IMR-90 (cell line): ENCODE data around the gene DLK2. TPM values are rescaled to one million over a fixed set of nuclear protein-coding genes. Genes with fewer than 3 reads are reported as not detected.

Experiments
- ATAC-seq: fragments of 200-7000 bp; cut with Tn5 transposase; 2 replicates; pipeline ENCODE4 v1.9.1; 2020; ENCODE audit warnings: low read depth, mild to moderate bottlenecking, moderate library complexity
- BruUV-seq: library from RNA; stranded (reverse); fragments of 400-500 nt; replicated peaks from 2 replicates; lab custom pipeline; 2021; lab: Mats Ljungman, UMichigan
- CTCF ChIA-PET: fragments of 300-600 bp; formaldehyde crosslinking; extraction: SDS; loops from one replicate; lab custom pipeline; 2021; ENCODE audit warnings: antibody characterized with exemption; lab: Yijun Ruan, JAX
- POLR2A ChIA-PET: fragments of 300-600 bp; sonication (Branson Sonifier 250); formaldehyde crosslinking; loops from one replicate; lab custom pipeline; 2022; ENCODE audit warnings: antibody characterized with exemption; ENCODE audit not compliant: unreplicated experiment; lab: Charles Lee
- DNase-seq: peaks from one replicate; pipeline ENCODE4 v3.0.0; 2013
- H2AFZ ChIP-seq: replicated peaks from 2 replicates; pipeline ENCODE3; 2013; ENCODE audit warnings: low read length, mild to moderate bottlenecking; ENCODE audit not compliant: poor library complexity
- H2AK5ac ChIP-seq: 2 replicates; pipeline ENCODE4 v1.6.1; 2013; ENCODE audit warnings: low read depth, low read length, inconsistent platforms
- H2AK9ac ChIP-seq: replicated peaks from 2 replicates; pipeline ENCODE3; 2013; ENCODE audit warnings: mild to moderate bottlenecking, low read depth, low read length, moderate library complexity; ENCODE audit not compliant: poor library complexity
- H2BK120ac ChIP-seq: 2 replicates; pipeline ENCODE4 v1.6.1; 2013; ENCODE audit warnings: low read depth, low read length, inconsistent platforms
- H2BK15ac ChIP-seq: 3 replicates; pipeline ENCODE4 v1.6.1; 2013; ENCODE audit warnings: low read depth, low read length, inconsistent platforms
- H2BK20ac ChIP-seq: 2 replicates; pipeline ENCODE4 v1.6.1; 2013; ENCODE audit warnings: low read depth, mild to moderate bottlenecking, inconsistent platforms, low read length, moderate library complexity
- H2BK5ac ChIP-seq: 2 replicates; pipeline ENCODE4 v1.6.1; 2013; ENCODE audit warnings: mild to moderate bottlenecking, low read depth, low read length, inconsistent platforms; ENCODE audit not compliant: poor library complexity, severe bottlenecking
- H3K14ac ChIP-seq: replicated peaks from 2 replicates; pipeline ENCODE4 v1.6.1; 2013; ENCODE audit warnings: low read depth, low read length, inconsistent platforms
- H3K18ac ChIP-seq: 2 replicates; pipeline ENCODE4 v1.6.1; 2013; ENCODE audit warnings: low read depth, low read length, control low read depth
- H3K23ac ChIP-seq: 2 replicates; pipeline ENCODE4 v1.6.1; 2013; ENCODE audit warnings: low read depth, low read length, inconsistent platforms
- H3K27ac ChIP-seq: 2 replicates; pipeline ENCODE4 v1.5.1; 2013; ENCODE audit warnings: mild to moderate bottlenecking, control low read depth, low read length; ENCODE audit not compliant: insufficient read depth
- H3K27me3 ChIP-seq: 2 replicates; pipeline ENCODE4 v1.6.1; 2013; ENCODE audit warnings: low read length; ENCODE audit not compliant: control insufficient read depth, insufficient read depth
- H3K36me3 ChIP-seq: 2 replicates; pipeline ENCODE4 v1.6.1; 2013; ENCODE audit warnings: low read length, mixed read lengths; ENCODE audit not compliant: control insufficient read depth, insufficient read depth
- H3K4ac ChIP-seq: 2 replicates; pipeline ENCODE4 v1.6.1; 2013; ENCODE audit warnings: low read depth, low read length, inconsistent platforms
- H3K4me1 ChIP-seq: 2 replicates; pipeline ENCODE4 v1.6.1; 2013; ENCODE audit warnings: low read length, mixed read lengths; ENCODE audit not compliant: control insufficient read depth, insufficient read depth
- H3K4me2 ChIP-seq: 2 replicates; pipeline ENCODE4 v1.6.1; 2013; ENCODE audit warnings: low read depth, mild to moderate bottlenecking, control low read depth, low read length, moderate library complexity
- H3K4me3 ChIP-seq: 2 replicates; pipeline ENCODE4 v1.5.1; 2013; ENCODE audit warnings: low read depth, mild to moderate bottlenecking, control low read depth, low read length, moderate library complexity; ENCODE audit not compliant: insufficient read depth
- H3K56ac ChIP-seq: 2 replicates; pipeline ENCODE4 v1.6.1; 2013; ENCODE audit warnings: low read length, inconsistent platforms; ENCODE audit not compliant: insufficient read depth; ENCODE audit errors: extremely low read depth
- H3K79me1 ChIP-seq, 2 experiments: 2 replicates each; pipeline ENCODE4 v1.6.1; 2013; ENCODE audit warnings: low read length in 2 of 2, inconsistent platforms in 1 of 2, low read depth in 1 of 2
- H3K9ac ChIP-seq: 2 replicates; pipeline ENCODE4 v1.6.1; 2013; ENCODE audit warnings: low read depth, low read length, control low read depth
- H3K9me1 ChIP-seq: 2 replicates; pipeline ENCODE4 v1.6.1; 2013; ENCODE audit warnings: low read length, inconsistent platforms; ENCODE audit not compliant: insufficient read depth
- H3K9me3 ChIP-seq: 2 replicates; pipeline ENCODE4 v1.6.1; 2013; ENCODE audit warnings: low read length; ENCODE audit not compliant: control insufficient read depth, insufficient read depth
- H4K20me1 ChIP-seq: 2 replicates; pipeline ENCODE4 v1.6.1; 2013; ENCODE audit warnings: low read length, inconsistent platforms; ENCODE audit not compliant: insufficient read depth
- H4K5ac ChIP-seq: 2 replicates; pipeline ENCODE4 v1.6.1; 2013; ENCODE audit warnings: mild to moderate bottlenecking, low read depth, low read length, control low read depth
- H4K8ac ChIP-seq, 2 experiments: 2 replicates each; pipeline ENCODE4 v1.6.1; 2013; ENCODE audit warnings: low read depth in 2 of 2, low read length in 2 of 2, control low read depth in 1 of 2, inconsistent platforms in 1 of 2
- H4K91ac ChIP-seq: 2 replicates; pipeline ENCODE4 v1.6.1; 2013; ENCODE audit warnings: low read depth, low read length, inconsistent platforms; ENCODE audit not compliant: insufficient read depth
- BHLHE40 ChIP-seq: fragments of 150-350 bp; IDR thresholded peaks from 2 replicates; pipeline ENCODE4 v1.6.1; 2016; ENCODE audit warnings: mild to moderate bottlenecking, low read depth, low read length
- CEBPB ChIP-seq: IDR thresholded peaks from 2 replicates; pipeline ENCODE4 v1.6.1; 2012; ENCODE audit warnings: low read depth, low read length, improper control_type of control experiment
- CHD1 ChIP-seq: IDR thresholded peaks from 2 replicates; pipeline ENCODE4 v1.6.1; 2012; ENCODE audit warnings: low read depth, low read length, improper control_type of control experiment
- CTCF ChIP-seq: conservative IDR thresholded peaks from 2 replicates; pipeline ENCODE4 v1.5.1; 2012; ENCODE audit warnings: mild to moderate bottlenecking, low read depth, low read length, improper control_type of control experiment
- ELK1 ChIP-seq: fragments of 150-350 bp; IDR thresholded peaks from 2 replicates; pipeline ENCODE4 v1.6.1; 2016; ENCODE audit warnings: low read depth, mild to moderate bottlenecking, low read length, moderate library complexity, borderline replicate concordance
- FOS ChIP-seq: fragments of 150-350 bp; IDR thresholded peaks from 2 replicates; pipeline ENCODE4 v1.6.1; 2016; ENCODE audit warnings: low read depth, low read length
- MAFK ChIP-seq: IDR thresholded peaks from 2 replicates; pipeline ENCODE4 v1.6.1; 2012; ENCODE audit warnings: low read depth, low read length, improper control_type of control experiment
- MAZ ChIP-seq: IDR thresholded peaks from 2 replicates; pipeline ENCODE4 v1.6.1; 2012; ENCODE audit warnings: low read depth, mild to moderate bottlenecking, low read length, improper control_type of control experiment, moderate library complexity, borderline replicate concordance
- MXI1 ChIP-seq: IDR thresholded peaks from 2 replicates; pipeline ENCODE4 v1.6.1; 2012; ENCODE audit warnings: low read depth, mild to moderate bottlenecking, low read length, moderate library complexity, borderline replicate concordance
- NFE2L2 ChIP-seq: fragments of 150-350 bp; IDR thresholded peaks from 2 replicates; pipeline ENCODE4 v1.6.1; 2016; ENCODE audit warnings: low read depth, mild to moderate bottlenecking, low read length
- POLR2A ChIP-seq: IDR thresholded peaks from 2 replicates; pipeline ENCODE4 v1.6.1; 2012; ENCODE audit warnings: mild to moderate bottlenecking, low read depth, low read length
- RAD21 ChIP-seq: IDR thresholded peaks from 2 replicates; pipeline ENCODE4 v1.6.1; 2012; ENCODE audit warnings: low read length, improper control_type of control experiment
- RCOR1 ChIP-seq: IDR thresholded peaks from 2 replicates; pipeline ENCODE4 v1.6.1; 2012; ENCODE audit warnings: mild to moderate bottlenecking, low read length, improper control_type of control experiment; ENCODE audit not compliant: insufficient replicate concordance
- RFX5 ChIP-seq: IDR thresholded peaks from 2 replicates; pipeline ENCODE4 v1.8.0; 2012; ENCODE audit warnings: low read depth, mild to moderate bottlenecking, low read length, moderate library complexity
- SMC3 ChIP-seq: fragments of 150-350 bp; IDR thresholded peaks from 2 replicates; pipeline ENCODE4 v1.6.1; 2016; ENCODE audit warnings: low read depth, mild to moderate bottlenecking, antibody characterized with exemption, low read length, moderate library complexity
- USF2 ChIP-seq: fragments of 150-350 bp; IDR thresholded peaks from 2 replicates; pipeline ENCODE4 v1.6.1; 2017; ENCODE audit warnings: mild to moderate bottlenecking, antibody characterized with exemption, low read length, low read depth
- WGBS, 2 experiments: methylation state at CpG; one replicate each; pipeline versions ENCODE4 v1.1.5 to v1.1.7; 2013; ENCODE audit warnings: missing lambda C conversion rate in 2 of 2; ENCODE audit not compliant: insufficient read length in 1 of 2; ENCODE audit errors: extremely low coverage in 2 of 2; 5-methylcytosine and 5-hydroxymethylcytosine counted together
- dilution Hi-C: fragments of 300-500 bp; cut with HindIII; formaldehyde crosslinking; loops from one replicate; pipeline ENCODE4 v1.14.3; 2018; ENCODE audit warnings: low sequenced_read_pairs; ENCODE audit not compliant: unreplicated experiment
- in situ Hi-C: fragments of 300-500 bp; cut with MboI; formaldehyde crosslinking; loops from 3 replicates; pipeline ENCODE4 v1.14.3; 2019; ENCODE audit warnings: low sequenced_read_pairs, inconsistent platforms, mixed read lengths
- intact Hi-C: fragments of 100-400 bp; cut with micrococcal nuclease; formaldehyde crosslinking; loops from 2 replicates; pipeline ENCODE4 v1.10.0; 2022
- polyA plus RNA-seq, 3 experiments: library from polyadenylated mRNA; depleted of rRNA; stranded (reverse); fragments of >200 nt; gene quantifications; 2 replicates each; pipeline ENCODE4 v1.2.3, GENCODE V29; 2012; ENCODE audit warnings: low replicate concordance in 1 of 3
- total RNA-seq: library from RNA; depleted of rRNA; stranded (reverse); fragments of >200 nt; gene quantifications from 2 replicates; pipeline ENCODE4 v1.2.3, GENCODE V29; 2012

Gene DLK2
- total and polyA plus RNA-seq, 2 of the 4 experiments (the other 2 are of a cell fraction), result 0.90 to 2.8 TPM

GRCh38 chr6:43488667-43489276 lies 33.4 kb upstream of the DLK2 start:
- Histone ChIP-seq H3K4me2 (no peak overlapping the region), H4K8ac (no peak overlapping the region), H3K36me3 (peaks cover 1% of the 10 kb centered on the region), H3K9me1 (peaks cover 38% of the 10 kb centered on the region), H3K27me3 (no peaks in the 10 kb centered on the region), H2AK9ac (no peak overlapping the region), H3K4me1 (peaks cover 13% of the 10 kb centered on the region), H3K4ac (0 out of 2 replicates have a peak overlapping the region, but pooled peaks have one; percentile 9), H4K20me1 (peaks cover 21% of the 10 kb centered on the region; the same call in 1 of the 2 replicates), H2BK120ac (no peak overlapping the region), H2AFZ (no peak overlapping the region), H4K91ac (no peak overlapping the region), H3K23ac (peak overlapping the region; percentile 20; the same call in 1 of the 2 replicates), H3K56ac (no peak overlapping the region), H3K4me3 (no peak overlapping the region), H2BK20ac (no peak overlapping the region), H3K14ac (peak overlapping the region; percentile 4; the same call in 1 of the 2 replicates), H3K9ac (no peak overlapping the region), H2BK15ac (no peak overlapping the region), H2BK5ac (no peak overlapping the region), H3K79me1 (peaks cover 37 to 69% of the 10 kb centered on the region in 2 experiments), H2AK5ac (no peak overlapping the region), H3K27ac (no peak overlapping the region), H3K9me3 (no peaks in the 10 kb centered on the region), H3K18ac (no peak overlapping the region), H4K5ac (no peak overlapping the region)
- TF ChIP-seq MAFK (no peak), CEBPB (no peak), USF2 (no peak), FOS (no peak), RCOR1 (no peak), CHD1 (no peak), RFX5 (no peak), MAZ (no peak), MXI1 (no peak), POLR2A (no peak), BHLHE40 (no peak), ELK1 (no peak), CTCF (no peak), SMC3 (no peak), RAD21 (no peak), NFE2L2 (no peak)
- dilution Hi-C loops, result no loop called here
- in situ Hi-C loops, result no loop called here
- DNase-seq, result peak; percentile 41
- POLR2A ChIA-PET, result no interaction called here
- no TSS peak for BruUV-seq
- CTCF ChIA-PET, result no interaction called here
- no peak for ATAC-seq
- intact Hi-C loops, result no loop called here
- WGBS, 2 experiments, result no CpG with 5 or more reads among the region's 4 CpGs
